Stimulated activated CD4-positive, alpha-beta T cell treated with anti-CD3 and anti-CD28 coated beads, Interleukin-2, amount 100 ng/mL, for 4 hours (primary cell): ENCODE results near the gene CDAN1.
"Not testable (repeated sequence)": the region's sequence is repeated elsewhere in the genome, so short reads cannot be mapped to it uniquely, and the experiment has no call there.

Experiments
- DNase-seq: peaks from one replicate; pipeline ENCODE4 v3.0.0-alpha.2; 2020; ENCODE audit warnings: low read depth

Gene CDAN1

DNA sequence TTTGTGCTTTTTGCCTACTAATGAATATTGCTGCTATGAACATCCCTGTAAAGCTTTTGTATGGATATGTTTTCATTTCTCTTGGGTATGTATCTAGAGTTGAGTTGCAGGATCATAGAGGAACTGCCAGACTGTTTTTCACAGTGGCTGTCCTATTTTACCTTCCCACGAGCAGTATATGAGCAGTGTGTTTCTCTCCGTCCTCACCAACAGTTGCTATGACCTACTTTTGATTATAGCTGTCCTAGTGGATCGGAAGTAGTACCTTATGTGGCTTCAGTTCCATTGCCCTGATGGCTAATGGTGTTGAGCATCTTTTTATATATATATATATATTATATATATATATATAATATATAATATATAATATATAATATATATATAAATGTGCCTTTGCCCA is 25.2 kb downstream of the CDAN1 start:
- DNase-seq, result no peak

DNA sequence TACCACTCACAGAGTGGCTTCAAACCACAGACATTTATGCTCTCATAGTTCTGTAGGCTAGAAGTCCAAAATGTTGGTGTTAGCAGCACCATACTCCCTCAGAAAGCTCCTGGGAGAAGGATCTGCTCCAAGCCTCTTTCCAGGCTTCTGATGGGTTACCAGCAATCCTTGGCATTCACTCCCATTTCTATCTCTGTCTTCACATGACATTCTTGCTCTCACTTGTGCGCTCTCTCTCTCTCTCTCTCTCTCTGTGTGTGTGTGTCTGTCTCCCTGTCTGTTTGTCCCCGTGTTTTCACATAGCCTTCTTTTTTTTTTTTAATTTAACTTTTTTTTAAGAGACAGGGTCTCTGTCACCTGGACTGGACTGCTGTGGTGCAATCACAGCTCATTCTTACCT is 26.3 kb downstream of the CDAN1 start:
- no peak for DNase-seq

DNA sequence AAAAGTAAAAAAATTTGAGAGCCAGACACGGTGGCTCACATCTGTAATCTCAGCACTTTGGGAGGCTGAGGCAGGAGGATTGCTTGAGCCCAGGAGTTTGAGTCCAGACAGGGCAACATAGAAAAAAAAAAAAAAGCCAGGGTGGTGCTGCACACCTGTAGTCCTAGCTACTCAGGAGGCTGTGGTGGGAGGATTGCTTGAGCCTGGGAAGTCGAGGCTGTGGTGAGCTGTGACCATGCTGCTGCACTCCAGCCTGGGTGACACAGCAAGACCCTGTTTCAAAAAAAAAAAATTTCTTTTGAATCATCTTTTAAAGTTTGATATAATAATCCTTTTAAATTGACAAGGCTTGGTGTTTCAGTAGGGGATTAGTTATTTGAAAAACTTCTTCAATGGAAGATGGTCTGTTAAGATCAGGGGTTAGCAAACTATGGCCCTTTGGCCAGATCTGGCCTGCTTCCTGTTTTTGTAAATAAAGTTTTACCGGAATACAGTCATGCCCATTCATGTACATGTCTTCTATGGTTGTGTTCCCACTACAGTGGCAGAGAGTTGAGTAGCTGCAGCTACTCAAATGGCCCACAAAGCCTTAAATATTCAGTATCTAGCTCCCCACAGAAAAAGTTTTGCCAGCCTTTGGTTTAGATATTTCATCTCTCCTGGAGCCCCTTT is 28.9 kb downstream of the CDAN1 start:
- DNase-seq, result no peak

DNA sequence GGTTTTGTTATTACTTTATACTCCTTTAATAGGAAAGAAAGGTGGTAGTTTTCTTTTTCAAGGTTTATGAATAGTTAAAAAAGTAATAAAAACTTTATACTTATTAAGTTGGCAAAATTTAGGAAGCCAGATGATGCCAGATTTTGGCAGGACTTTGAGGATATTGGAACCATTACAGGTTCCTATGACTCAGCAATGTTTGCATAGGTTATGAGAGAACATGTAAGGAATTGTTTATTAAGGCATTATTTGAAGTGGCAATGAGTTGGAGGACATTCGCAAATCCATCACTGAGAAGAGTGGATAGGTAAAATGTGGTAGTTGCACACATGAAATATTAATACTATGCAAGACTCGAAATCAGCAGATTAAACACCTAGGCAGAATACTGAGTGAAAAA is 29.9 kb downstream of the CDAN1 start:
- no peak for DNase-seq

DNA sequence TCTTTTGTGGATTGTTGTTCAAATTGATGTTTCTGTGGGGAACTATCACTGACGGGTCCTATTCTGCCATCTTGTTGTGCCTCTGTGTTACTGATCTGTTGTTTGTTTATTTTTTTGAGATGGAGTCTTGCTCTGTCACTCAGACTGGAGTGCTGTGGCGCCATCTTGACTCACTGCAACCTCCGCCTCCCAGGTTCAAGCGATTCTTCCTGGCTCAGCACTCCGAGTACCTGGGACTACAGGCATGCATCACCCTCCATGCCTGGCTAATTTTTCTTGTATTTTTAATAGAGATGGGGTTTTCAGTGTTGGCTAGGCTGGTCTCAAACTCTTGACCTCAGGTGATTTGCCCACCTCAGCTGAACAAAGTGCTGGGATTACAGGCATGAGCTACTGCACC is 31.6 kb downstream of the CDAN1 start:
- DNase-seq, result no peak

DNA sequence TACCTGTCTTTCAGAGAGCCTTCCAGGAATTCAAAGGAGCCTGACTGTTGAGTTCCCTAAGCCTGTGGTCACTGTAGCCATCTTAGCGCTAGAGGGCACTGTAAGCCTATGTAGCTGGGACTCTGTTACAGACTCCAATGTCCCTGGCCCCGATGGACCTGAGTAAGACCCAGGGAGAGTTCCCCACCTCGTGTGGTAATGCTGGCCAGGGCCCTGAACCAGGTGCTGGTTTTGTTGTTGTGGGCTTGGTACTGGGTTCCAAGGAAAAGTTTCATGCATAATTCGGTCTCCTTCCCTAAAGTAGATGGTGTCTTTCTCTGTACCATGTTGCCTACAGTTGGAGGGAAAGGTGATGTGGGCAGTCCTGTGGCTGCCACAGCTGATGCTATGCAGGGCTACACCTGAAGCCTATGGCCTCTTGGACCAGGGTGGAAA is 32.4 kb downstream of the CDAN1 start:
- peak; percentile 33 for DNase-seq

DNA sequence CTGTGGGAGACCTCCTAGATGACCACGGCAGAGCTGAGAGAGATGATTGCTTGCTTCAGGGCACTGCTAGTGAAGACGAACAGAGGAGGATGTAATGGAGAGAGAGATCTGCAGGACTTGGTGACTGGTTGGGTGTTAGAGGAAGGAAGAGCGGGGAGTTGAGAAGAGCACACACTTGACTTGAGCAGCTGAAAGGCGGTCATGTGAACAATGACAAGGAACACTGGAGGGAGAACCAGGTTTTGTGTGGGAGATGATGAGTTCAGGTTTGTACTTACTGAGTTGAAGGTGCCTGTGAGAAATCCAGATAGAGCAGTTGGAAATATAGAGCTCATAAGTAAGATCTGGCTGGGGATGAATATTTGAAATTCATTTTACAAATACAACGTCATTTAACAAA is 40.3 kb downstream of the CDAN1 start:
- no peak for DNase-seq

DNA sequence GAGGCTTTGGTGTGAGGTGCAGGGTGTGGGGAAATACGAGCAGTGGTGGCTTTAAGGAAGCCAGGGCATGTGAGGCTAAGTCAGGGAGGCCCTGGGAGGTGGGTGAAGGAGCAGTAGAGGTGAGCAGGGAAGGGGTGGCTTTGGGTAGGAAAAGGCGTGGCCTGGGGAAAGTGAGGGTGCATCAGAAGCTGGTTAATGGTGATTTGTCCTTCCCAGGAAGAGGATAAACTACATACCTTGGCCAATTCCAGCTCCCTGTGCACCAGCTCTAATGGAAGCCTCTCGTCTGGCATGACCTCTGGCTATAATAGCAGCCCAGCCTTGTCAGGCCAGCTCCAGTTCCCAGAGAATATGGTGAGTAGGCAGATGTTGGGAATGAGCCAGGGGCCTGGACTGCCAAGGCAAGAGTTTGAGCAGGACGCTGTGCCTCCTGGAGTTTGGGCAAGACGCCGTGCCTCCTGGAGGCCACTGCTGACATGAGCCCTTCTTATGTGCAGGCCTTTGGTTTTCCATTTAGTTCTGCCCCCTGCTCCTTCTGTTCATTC is 41.3 kb downstream of the CDAN1 start:
- DNase-seq, result no peak

DNA sequence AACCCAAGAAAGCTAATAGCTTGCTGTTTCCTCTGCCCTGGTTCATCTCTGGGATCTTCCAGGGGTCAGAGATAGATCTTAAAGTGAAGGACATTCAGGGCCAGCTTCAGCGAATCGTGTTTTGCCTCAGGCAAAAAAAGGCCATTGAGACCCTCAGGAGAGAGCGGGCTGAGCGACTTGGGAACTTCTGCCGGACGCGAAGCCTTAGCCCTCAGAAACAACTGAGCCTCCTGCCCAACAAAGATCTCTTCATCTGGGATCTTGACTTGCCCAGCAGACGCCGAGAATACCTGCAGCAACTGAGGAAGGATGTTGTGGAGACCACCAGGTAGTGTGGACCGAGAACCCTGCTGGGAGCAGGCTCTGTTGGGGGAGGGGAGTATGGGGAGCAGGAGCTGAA is 42.5 kb downstream of the CDAN1 start:
- DNase-seq, result no peak

DNA sequence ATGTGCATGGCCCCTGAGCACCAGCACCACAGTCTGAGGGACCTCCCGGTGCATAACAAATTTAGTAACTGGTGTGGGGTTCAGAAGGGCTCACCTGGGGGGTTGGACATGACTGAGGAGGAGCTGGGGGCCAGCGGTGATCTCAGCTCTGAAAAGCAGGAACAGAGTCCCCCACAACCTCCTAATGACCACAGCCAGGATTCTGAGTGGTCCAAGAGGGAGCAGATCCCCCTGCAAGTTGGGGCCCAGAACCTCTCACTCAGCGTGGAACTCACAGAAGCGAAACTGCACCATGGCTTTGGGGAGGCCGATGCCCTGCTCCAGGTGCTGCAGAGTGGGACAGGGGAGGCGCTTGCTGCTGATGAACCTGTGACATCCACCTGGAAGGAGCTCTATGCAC is 43.0 kb downstream of the CDAN1 start:
- no peak for DNase-seq

DNA sequence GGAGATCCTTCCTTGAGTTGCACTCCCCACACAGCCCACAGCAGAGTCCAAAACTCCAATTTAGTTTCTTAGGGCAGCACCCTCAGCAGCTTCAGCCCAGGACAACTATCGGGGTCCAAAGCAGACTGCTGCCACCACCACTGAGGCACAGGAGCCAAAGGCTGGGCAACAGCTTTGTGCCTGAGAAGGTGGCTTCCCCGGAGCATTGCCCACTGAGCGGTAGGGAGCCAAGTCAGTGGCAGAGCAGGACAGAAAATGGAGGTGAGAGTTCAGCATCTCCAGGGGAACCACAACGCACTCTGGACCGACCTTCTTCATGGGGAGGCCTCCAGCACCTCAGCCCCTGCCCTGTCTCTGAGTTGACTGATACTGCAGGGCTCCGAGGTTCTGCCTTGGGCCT is 43.4 kb downstream of the CDAN1 start:
- no peak for DNase-seq

DNA sequence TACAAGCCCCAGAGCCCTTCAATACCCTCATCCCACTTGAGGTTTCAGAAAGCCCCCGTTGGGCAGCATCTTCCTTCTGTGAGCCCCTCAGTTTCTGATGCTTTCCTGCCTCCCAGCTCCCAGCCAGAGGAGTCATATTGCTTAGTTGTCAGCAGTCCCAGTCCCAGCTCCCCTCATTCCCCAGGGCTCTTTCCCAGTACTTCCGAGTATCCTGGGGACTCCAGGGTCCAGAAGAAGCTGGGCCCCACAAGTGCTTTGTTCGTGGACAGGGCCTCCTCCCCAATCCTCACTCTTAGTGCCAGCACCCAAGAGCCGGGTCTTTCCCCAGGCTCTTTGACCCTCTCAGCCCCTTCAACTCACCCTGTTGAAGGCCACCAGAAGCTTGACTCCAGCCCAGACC is 43.9 kb downstream of the CDAN1 start:
- DNase-seq, result no peak

DNA sequence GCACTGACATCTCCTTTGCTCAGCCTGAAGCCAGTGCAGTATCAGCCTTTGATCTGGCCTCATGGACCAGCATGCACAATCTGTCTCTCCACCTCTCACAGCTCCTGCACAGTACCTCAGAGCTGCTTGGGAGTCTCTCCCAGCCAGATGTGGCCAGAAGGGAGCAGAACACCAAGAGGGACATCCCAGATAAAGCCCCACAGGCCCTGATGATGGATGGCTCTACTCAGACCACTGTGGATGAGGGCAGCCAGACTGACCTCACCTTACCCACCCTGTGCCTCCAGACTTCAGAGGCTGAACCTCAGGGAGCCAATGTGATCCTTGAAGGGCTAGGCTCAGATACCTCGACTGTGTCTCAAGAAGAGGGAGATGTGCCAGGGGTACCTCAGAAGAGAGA is 44.4 kb downstream of the CDAN1 start:
- no peak for DNase-seq

DNA sequence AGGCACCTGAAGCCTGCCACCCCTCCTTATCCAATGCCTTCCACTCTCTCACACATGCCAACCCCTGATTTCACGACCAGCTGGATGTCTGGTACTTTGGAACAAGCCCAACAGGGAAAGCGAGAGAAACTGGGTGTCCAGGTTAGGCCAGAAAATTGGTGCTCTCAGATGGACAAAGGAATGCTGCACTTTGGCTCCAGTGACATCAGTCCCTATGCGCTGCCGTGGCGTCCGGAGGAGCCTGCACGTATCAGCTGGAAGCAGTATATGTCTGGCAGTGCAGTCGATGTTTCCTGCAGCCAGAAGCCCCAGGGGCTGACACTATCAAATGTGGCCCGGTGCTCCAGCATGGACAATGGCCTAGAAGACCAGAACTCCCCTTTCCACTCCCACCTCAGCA is 45.2 kb downstream of the CDAN1 start:
- no peak for DNase-seq

DNA sequence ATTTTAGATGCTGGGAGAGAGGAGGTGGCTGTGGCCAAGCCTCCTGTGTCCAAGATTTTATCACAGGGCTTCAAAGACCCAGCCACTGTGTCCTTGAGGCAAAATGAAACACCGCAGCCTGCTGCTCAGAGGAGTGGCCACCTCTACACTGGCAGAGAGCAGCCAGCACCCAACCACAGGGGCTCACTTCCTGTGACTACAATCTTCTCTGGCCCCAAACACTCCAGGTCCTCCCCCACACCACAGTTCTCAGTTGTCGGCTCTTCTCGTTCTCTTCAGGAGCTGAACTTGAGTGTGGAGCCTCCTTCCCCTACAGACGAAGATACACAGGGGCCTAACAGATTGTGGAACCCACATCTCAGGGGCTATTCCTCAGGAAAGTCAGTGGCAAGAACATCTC is 45.6 kb downstream of the CDAN1 start:
- no peak for DNase-seq

DNA sequence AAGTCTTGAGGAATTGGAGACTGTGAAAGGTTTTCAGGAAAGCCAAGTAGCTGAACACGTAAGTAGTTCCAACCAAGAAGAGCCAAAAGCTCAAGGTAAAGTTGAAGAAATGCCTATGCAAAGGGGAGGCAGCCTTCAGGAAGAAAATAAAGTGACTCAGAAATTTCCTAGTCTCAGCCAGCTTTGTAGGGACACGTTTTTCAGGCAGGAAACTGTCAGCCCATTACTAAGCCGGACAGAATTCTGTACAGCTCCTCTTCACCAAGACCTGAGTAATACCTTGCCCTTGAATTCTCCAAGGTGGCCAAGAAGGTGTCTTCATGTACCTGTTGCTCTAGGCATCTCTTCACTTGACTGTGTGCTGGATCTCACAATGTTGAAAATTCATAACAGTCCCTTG is 48.6 kb downstream of the CDAN1 start:
- no peak for DNase-seq

DNA sequence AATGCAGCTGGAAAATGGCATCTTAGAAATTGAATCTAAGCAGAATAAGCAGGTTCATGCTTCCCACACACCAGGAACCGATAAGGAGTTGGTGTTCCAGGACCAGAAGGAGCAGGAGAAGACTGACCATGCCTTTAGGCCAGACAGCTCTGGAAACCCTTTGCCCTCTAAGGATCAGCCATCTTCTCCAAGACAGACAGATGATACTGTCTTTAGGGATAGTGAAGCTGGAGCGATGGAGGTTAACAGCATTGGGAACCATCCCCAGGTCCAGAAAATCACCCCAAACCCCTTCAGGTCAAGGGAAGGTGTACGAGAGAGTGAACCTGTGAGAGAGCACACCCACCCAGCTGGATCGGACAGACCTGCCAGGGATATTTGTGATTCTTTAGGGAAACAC is 49.2 kb downstream of the CDAN1 start:
- DNase-seq, result no peak

DNA sequence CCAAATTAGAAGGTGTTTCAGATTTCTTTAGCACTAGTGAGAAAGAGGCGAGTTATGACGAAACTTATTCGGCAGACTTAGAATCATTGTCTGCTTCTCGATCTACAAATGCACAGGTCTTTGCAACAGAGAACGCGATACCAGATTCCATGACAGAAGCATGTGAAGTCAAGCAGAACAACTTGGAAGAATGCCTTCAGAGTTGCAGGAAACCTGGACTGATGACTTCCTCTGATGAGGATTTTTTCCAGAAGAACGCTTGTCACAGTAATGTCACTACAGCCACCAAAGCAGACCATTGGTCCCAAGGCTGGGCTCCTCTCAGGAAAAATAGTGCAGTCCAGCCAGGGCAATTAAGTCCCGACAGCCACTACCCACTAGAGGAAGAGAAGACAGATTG is 50.6 kb downstream of the CDAN1 start:
- DNase-seq, result no peak

DNA sequence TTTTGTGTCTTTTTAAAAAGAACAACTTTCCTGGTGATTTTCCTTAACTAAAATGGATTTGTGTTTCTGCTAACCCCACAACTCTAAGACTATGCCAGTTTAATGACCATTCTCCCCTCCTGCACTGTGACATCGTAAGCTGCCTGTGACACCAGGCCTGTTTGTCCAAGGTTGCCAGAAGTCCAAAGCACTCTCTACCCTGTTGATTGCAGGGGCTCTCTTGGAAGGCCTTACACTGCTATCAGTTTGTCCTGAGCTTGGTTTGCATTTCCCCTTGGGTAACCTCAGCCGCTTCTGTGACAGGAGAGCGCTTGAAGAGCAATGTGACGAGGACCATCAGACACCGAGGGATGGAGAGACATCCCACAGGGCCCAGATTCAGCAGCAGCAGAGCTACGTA is 55.8 kb downstream of the CDAN1 start:
- DNase-seq, result no peak

DNA sequence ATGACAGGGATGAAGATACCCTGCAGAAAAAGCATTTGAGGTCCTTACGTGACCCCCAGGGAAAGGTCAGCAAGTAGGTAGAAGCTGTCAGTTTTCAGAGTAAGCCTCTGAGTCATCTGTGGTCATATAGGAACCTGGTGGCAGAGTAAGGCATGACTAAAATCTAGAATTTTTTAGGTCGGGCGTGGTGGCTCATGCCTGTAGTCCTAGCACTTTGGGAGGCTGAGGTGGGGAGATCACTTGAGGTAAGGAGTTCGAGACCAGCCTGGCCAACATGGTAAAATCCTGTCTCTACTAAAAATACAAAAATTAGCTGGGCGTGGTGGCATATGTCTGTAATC is 56.8 kb downstream of the CDAN1 start:
- not testable (repeated sequence) for DNase-seq

DNA sequence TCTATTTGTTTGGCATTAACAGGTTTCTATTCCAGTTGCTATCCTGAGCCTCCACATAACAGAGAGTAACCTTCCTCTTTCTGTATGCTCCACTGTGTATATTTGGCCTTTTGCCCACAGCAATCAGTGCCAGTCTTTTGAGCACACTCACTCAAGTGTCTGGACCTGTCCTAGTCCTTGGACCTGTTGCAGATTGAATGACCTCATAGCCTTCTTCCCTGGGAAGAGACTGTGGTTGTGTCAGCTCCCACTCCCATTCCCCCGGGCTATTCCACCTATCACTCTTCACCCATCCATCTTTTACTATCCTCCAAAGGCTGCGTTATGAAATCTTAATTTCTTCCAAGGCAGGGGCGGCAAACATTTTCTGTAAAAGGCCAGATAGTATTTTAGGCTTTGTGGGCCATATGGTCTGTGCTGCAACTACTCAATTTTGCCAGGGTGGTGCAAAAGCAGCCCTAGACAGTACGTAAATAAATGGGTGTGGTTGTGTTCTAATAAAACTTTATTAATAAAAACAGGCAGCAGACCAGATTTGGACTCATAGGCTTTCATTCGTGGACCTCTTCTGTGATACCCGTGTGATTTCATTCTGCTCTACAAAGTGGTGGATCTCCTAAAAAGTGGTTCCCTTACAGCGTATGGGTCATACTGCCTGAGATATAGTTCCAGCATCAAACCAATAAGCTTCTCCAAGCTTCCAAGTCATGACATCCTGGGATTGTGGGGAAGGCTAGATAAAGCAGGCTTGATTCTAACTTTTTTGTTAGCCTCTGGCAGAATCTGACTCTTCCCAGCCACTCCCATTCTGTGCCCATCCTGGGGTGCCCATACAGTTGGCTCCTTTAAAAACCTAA is 57.4 kb downstream of the CDAN1 start:
- no peak for DNase-seq

DNA sequence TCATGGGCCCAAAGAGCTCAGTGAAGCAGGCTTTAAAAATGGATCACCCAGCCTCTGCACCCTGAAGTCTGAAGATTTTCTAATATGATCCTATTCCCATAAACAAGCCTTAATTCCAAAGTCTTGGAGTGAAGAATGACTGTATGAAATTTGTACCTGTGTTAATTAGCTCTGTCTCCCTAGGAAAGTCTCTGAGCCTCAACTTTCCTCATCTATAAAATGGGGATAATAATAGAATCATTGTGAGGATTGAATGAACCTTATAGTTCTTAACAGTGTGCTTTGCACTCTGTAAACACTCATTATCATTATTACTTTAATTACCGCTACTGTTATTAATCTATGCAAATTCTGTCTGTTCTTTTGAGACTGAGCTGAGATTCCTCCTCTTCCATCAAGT is 61.9 kb downstream of the CDAN1 start:
- no peak for DNase-seq

DNA sequence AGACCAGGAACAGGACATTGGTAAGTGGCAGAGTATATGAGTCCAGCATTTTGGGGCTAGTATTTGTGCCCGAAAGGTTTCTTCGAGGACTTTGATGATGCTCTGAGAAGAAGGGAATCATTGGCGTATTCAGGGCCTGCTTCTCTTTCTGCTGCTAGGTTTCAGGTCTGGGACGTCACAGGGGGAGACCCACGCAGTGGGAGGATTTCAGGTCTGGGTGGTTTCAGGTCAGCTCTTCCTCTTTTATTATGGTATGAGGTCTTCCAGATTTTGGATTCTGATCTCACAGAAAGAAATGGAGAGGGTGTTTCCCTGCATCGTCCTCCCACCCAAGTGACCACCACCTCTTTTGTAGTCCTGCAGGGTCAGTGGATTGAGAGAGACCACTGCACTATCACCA is 62.5 kb downstream of the CDAN1 start:
- no peak for DNase-seq
